Occipital lobe (tissue), 2 donors: Measurements from ENCODE around the gene UTS2B. TPM values are rescaled to one million over a fixed set of nuclear protein-coding genes. Genes with fewer than 3 reads are reported as not detected.
"Not testable (repeated sequence)": the region's sequence is repeated elsewhere in the genome, so short reads cannot be mapped to it uniquely, and the experiment has no call there.

Source experiments
- DNase-seq: peaks from one replicate; lab custom pipeline; 2025; lab: John Stamatoyannopoulos, UW
- total RNA-seq: library from RNA; depleted of rRNA; stranded (reverse); fragments of >200 nt; gene quantifications from one replicate; pipeline ENCODE4 v1.2.3, GENCODE V29; 2014

The UTS2B gene
- total RNA-seq, 1 donor from 2014 or later: 1.6 TPM

GRCh38 chr3:191282251-191283185 is 47.8 kb downstream of the UTS2B start:
- DNase-seq: no peak

- DNase-seq: no peak
These were observed 49.4 kb downstream of the UTS2B start for GRCh38 chr3:191280882-191281281.

GRCh38 chr3:191280111-191280510 is 50.2 kb downstream of the UTS2B start:
- no peak for DNase-seq

- DNase-seq: no peak
These were observed 54.6 kb downstream of the UTS2B start for GRCh38 chr3:191275751-191276150.

- not testable (repeated sequence) for DNase-seq
These were observed 55.1 kb downstream of the UTS2B start for GRCh38 chr3:191275244-191275643.

- no peak for DNase-seq
These were observed 60.8 kb downstream of the UTS2B start for GRCh38 chr3:191269289-191270085.

GRCh38 chr3:191268737-191269136 is 61.6 kb downstream of the UTS2B start:
- no peak for DNase-seq

- no peak for DNase-seq
These were observed 66.5 kb downstream of the UTS2B start for GRCh38 chr3:191263850-191264249.

- DNase-seq: no peak
These were observed 67.0 kb downstream of the UTS2B start for GRCh38 chr3:191263365-191263764.

GRCh38 chr3:191262650-191263049 is 67.7 kb downstream of the UTS2B start:
- DNase-seq: no peak

GRCh38 chr3:191261304-191261638 is 69.1 kb downstream of the UTS2B start:
- no peak for DNase-seq

- DNase-seq: no peak
These were observed 69.7 kb downstream of the UTS2B start for GRCh38 chr3:191260431-191261303.

- DNase-seq: no peak
These were observed 70.8 kb downstream of the UTS2B start for GRCh38 chr3:191259486-191259885.

GRCh38 chr3:191257286-191257685 is 73.0 kb downstream of the UTS2B start:
- no peak for DNase-seq

- no peak for DNase-seq
These were observed 73.9 kb downstream of the UTS2B start for GRCh38 chr3:191256405-191256804.

- DNase-seq: no peak
These were observed 75.2 kb downstream of the UTS2B start for GRCh38 chr3:191255156-191255555.

GRCh38 chr3:191254098-191254873 is 76.0 kb downstream of the UTS2B start:
- DNase-seq: no peak

- DNase-seq: no peak
These were observed 77.1 kb downstream of the UTS2B start for GRCh38 chr3:191253089-191253799.

GRCh38 chr3:191246630-191247029 is 83.7 kb downstream of the UTS2B start:
- DNase-seq: no peak

GRCh38 chr3:191246034-191246433 is 84.3 kb downstream of the UTS2B start:
- not testable (repeated sequence) for DNase-seq
